Stimulated activated naive CD4-positive, alpha-beta T cell (primary cell): Measurements from ENCODE around the gene SEPTIN3.

ENCODE experiments used
- DNase-seq, 6 experiments: peaks; one replicate each; lab custom pipeline; 2025; lab: John Stamatoyannopoulos, UW

SEPTIN3 gene

GRCh38 chr22:41969110-41969646, at the start of gene SEPTIN3:
TSS of gene SEPTIN3 (plus strand) at chr22:41969443. CDS start at chr22:41971493, 2,050 bp downstream.
- no peak for DNase-seq

GRCh38 chr22:41920271-41920976, 48.8 kb upstream of the SEPTIN3 start:
- DNase-seq: no peak

- DNase-seq: no peak
Observed at GRCh38 chr22:41922328-41922727, 46.9 kb upstream of the SEPTIN3 start.

DNA sequence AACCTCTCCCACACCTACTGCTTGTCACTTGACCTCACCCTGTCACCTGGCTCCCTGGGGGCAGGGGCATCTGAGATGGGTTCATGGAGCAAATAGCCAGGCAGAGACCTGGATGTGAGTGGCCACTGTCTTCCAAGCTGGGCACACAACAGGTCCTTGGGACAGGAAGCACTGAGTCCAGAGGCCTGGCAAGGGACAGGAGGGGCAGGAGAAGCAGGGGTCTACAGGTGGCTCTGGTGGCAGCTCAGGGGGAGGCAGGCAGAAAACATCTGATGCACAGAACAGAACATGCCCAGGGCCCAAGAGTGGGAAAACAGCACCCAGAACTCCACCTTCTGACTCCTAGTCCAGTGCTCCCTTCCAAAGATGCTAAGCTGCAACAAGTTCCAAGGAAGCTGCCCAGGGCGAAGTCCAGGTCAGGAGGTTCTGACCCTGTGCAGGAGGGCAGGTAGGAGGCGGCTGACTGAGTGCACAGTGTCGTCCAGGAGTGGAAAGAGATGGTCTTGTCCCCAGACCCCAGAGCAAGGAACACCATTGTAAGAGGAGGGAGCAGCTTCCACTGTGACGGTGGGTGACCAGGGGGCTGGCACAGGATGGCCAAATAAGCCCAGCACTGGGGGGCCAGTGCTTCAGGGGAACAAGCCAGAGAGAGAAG, 46.2 kb upstream of the SEPTIN3 start:
- DNase-seq: no peak

DNA sequence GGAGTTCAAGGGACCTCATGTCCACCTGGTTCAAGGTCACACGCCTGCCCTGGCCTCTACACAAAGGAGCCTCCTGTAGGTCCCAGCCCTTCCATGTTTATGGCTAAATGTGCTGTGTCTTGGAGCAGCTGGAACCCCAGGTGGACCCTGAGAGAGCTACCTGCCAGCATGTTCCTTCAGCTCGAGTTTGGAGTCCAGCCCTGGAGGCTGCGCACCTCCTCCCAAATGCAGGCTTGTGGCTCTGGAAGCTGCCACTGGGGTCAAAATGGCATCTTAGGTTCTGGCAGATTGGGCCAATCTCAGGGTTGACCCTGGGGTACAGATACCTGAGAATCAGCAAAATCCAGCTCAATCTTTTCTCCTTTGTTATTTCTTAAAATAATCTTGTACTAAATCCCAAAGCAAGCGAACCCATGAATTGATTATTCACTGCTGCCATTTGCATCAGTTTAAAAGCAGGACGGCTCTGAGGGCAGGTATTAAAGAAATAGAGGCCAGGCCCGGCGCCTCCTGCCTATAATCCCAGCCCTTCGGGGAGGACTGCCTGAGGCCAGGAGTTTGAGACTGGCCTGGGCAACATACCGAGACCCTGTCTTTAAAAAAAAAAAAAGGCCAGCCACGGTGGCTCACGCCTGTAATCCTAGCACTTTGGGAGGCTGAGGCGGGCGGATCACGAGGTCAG, 45.5 kb upstream of the SEPTIN3 start:
- no peak for DNase-seq

DNA sequence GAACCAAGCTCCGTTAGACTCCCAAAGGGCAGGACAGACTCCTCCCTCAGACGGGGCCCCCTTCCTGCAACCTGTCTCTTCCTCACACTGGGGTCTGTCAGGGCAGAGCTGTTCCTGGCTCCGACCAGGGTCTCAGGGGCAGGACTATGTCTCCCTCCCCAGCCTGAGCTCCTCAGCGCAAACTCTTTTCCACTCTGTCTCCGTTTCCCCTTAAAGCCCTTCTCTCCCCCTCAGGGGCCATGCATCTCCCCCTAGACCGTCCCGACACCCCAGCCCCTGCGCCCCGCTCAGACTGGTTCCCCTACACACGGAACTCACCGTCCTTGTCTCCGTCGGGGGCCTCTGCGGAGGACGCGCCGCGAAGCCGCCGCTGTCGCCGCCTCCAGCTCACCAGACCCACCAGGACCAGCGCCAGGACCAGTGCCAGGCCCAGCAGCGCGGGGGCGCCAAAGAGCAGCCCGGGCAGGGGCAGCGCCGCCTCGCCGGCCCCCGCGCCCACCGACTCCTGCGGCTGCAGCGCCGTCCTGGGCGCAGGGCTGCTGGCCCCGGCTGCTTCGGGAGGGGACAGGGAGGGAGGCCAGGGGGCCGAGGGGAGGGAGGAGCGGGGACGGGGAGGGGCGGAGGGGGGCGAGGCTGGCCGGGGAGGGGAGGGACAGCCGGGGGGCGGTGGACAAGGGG, 43.3 kb upstream of the SEPTIN3 start:
- peak; percentile 27 to 70 (median 66) for DNase-seq

GRCh38 chr22:41927813-41928212, 41.4 kb upstream of the SEPTIN3 start:
- DNase-seq: no peak

DNA sequence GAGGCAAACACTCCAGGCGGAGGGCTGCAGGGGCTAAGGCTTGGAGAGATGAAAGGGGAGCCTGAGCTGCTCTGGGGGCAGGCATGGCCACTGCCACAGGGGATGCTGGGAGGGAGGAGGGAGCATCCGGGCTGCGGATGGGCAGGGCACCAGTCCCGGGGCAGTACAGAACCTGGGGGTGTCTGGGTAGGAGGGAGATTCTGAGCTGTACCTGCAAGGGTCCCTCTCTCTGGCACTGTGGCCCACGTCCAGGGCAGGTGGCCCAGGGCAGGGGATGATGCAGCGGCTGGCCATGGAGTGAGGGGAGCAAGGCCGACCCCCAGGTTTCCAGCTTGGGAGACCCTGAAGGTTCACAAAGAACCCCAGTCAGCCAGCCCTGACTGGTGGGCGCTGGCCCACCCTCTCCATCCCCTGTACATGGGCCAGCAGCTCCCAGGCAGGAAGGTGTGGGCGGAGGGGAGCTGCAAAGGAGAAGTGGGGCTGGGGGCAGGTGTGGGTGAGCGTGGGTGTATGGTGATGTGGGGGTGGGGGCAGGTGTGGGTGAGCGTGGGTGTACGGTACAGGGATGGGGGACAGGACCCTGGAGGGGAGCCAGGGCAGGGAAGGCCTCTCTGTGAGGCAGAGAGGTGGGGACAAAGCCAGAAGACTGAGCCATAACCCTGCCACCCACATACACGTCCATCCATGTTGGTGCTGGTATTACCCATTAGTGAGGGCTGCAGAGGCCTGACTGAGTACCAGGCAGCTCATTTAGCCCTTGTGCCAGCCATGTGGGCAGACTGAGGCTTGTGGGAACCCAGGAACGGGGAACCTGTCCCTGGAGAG, 40.4 kb upstream of the SEPTIN3 start:
- DNase-seq: no peak

GRCh38 chr22:41929418-41929810, 39.8 kb upstream of the SEPTIN3 start:
- DNase-seq: no peak

DNA sequence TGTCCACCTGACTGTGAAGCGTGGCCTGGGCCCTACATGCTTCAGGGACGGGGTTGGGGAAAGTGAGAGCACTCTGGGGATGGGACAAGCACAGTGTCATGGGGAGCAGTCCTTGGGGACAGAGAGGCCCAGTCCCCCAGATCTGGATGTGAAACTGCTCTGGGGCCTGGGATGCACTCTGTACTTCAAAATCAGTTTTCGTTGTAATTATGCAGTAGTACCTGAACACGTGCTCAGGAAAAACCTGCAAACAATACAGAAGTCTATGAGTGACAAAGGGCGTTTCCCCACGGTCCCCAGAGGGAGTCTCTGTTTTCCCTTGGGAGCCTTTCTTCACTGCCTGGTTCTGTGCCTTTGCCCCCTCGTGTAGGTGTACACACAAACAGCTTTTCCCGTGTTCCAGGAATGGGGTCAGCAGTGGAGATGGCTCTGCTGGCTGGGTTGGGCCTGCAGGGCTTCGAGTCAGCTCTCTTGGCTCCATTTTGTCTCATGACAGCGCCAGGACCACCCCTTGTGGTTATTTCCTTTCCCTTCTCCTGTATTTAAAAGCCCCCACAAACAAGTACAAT, 37.5 kb upstream of the SEPTIN3 start:
- no peak for DNase-seq

DNA sequence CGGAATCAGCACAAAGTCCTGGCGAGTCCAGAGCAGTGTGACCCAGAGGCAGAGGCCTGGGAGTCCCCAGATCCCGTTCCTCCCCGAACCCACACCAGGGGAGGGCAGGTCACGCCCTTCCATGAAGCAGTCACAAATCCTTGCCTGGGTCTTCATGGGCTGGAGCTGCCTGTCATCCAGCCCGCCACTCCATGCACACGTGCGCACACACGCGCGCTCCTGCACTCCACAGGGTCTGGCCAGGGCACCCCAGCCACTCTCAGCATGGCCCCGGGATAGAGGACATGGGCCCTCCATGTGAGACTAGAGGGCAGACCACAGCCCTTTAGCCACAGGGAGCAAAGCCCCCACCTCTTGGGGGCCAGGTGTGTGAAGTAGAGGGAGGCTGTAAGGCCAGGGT, 36.9 kb upstream of the SEPTIN3 start:
- no peak for DNase-seq

GRCh38 chr22:41933411-41934177, 35.6 kb upstream of the SEPTIN3 start:
- DNase-seq: no peak

- DNase-seq: no peak
Observed at GRCh38 chr22:41934284-41935014, 34.8 kb upstream of the SEPTIN3 start.

DNA sequence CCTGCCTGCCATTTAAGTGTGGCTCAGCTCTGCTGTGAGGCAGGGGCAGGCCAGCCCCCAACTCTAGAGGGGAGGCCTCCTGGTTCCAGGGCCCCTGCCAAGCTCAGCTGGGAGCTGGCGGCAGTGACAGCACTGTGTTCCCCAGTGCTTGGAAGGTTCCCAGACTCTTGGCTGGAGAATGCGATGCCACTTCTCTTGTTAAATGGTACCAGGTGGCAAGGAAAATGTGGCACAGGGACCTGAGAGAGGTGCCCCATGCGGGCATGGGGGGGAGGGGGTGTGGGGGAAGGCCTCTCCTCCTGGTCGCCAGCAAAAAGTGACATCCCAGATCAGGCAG, 34.3 kb upstream of the SEPTIN3 start:
- no peak for DNase-seq

DNA sequence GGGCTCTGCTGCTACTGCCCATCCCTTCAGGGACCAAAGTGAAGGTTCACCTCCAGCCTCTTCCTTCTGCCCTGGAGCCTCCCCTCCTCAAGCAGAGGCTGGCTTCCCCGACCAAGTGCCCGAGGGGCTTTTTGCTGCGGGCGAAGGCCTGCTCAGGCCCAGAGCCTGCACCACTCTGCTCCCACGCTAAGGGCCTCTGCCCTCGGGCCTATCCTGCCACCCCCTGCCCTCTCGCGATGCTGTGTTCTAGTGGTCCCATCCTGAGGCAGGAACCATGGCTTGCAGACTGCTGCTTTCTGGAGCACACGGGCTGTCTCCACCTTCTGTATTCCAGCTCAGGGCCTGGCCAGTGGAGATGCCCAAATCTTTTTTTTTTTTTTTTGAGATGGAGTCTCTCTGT, 33.7 kb upstream of the SEPTIN3 start:
- DNase-seq: no peak

- DNase-seq: no peak
Observed at GRCh38 chr22:41936894-41937169, 32.4 kb upstream of the SEPTIN3 start.

DNA sequence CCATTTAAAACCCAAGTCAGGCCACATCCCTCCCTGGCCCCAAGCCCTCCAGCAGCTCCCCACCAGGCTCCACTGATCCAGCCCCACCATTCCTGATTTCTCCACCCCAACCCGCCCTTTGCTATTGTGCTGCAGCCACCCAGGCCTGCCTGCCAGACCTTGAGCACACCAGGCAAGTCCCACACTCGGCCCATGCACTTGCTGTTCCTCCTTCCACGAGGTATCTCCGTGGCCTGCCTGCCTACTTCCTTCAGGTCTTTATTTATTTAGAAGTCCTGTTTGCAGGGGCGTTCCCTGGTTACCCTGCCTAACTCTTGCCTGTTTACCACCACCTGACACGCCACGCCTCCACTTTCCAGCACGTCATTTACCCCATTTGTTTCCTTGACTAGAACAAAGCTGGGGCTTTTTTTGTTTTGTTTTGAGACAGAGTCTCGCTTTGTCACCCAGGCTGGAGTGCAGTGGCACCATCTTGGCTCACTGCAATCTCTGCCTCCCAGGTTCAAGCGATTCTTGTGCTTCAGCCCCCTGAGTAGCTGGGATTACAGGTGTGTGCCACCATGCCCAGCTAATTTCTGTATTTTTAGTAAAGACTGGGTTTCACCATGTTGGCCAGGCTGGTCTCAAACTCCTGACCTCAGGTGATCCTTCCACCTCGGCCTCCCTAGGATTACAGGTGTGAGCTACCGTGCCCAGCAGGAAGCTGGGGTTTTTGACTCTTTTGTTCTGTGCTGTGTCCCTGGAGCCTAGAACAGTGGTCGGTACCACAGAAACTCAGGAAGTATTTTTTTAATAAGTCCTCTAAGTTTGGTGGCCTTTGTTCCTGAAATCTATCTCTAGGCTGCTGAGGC, 29.0 kb upstream of the SEPTIN3 start:
- peak; percentile 77 to 97 (median 94) for DNase-seq

GRCh38 chr22:41940832-41941765, 28.1 kb upstream of the SEPTIN3 start:
- DNase-seq: peak; percentile 74 to 89 (median 80)
